GM10847 (cell line): ENCODE measurements around the gene RAVER1.

ENCODE experiments used
- POLR2A ChIP-seq: IDR thresholded peaks from 2 replicates; pipeline ENCODE4 v1.6.1; 2011; ENCODE audit not compliant: insufficient read length; ENCODE audit errors: extremely low read depth

The RAVER1 gene

DNA sequence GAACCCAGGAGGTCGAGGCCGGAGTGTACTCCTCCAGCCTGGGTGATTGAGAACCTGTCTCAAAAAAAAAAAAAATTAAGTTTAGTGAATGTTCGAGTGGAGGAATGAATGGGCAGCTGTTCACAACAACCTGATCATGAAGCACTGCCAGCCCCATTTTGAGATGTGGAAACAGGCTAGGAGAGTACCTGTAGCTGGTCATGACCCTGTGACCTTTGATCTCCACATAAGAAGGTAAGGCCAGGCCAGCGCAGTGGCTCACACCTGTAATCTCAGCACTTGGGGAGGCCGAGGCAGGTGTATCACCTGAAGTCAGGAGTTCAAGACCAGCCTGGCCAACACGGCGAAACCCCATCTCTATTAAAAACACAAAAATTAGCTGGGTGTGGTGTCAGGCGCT, 7.6 kb downstream of the RAVER1 start:
- no peak for TF ChIP-seq POLR2A

DNA sequence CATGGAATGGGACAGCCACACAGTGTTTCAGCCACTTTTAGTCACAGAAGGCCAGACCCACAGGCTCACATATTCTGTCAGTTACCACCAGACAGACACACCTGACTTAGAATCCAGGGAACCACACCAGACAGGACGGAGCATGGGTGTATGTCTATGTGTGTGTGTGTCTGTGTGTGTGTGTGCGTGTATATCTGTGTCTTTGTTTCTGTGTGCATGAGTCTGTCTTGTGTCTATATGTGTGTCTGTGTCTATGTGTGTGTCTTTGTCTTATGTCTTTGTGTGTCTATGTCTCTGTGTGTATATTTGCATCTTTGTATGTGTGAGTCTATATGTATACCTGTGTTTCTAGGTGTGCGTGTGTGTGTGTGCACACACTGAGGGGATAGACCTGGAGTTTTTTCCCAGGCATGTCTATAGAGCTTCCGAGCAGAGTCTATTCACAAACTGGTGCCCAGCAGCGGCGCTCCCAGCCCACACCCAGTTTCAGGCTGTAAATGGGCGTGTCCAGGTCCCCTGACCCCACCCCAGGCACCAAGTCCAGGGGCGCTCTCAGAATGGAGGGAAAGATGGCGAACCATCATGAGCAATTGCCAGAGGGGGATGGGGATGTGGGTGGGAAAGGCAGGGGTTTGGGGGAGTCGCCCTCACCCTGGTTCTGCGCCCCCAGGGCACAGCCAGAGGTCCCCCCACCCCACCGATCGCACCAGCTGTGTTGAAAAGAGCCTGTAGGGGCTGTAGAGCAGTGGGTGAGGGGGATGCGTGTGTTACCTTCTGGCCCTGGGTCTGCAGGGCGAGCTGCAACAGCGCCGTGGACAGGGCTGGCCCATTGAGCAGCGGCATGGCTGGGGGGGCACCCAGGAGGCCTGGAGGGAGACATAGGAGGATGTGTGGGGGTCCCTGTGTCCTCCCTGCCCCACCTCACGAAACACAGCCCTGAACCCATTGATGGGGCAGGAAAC, 11.2 kb downstream of the RAVER1 start:
- no peak for TF ChIP-seq POLR2A

DNA sequence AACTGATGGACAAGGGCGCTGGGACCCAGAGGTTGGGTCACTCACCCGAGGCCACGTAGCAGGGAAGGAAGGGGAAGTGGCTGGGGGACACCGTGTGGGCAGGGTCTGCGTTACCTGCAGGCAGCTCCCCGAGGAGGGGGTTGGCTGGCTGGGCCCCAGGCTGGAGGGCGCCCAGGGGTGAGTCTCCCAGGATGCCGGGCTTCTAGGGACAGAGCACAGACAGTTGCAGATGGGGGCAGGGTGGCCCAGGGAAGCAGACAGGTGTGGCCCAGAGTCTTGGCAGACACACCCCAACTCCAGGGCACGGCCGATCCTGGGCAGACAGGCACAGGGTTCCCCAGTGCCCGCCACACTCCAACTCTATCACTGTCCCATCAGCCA, 11.9 kb downstream of the RAVER1 start:
- TF ChIP-seq POLR2A: no peak

DNA sequence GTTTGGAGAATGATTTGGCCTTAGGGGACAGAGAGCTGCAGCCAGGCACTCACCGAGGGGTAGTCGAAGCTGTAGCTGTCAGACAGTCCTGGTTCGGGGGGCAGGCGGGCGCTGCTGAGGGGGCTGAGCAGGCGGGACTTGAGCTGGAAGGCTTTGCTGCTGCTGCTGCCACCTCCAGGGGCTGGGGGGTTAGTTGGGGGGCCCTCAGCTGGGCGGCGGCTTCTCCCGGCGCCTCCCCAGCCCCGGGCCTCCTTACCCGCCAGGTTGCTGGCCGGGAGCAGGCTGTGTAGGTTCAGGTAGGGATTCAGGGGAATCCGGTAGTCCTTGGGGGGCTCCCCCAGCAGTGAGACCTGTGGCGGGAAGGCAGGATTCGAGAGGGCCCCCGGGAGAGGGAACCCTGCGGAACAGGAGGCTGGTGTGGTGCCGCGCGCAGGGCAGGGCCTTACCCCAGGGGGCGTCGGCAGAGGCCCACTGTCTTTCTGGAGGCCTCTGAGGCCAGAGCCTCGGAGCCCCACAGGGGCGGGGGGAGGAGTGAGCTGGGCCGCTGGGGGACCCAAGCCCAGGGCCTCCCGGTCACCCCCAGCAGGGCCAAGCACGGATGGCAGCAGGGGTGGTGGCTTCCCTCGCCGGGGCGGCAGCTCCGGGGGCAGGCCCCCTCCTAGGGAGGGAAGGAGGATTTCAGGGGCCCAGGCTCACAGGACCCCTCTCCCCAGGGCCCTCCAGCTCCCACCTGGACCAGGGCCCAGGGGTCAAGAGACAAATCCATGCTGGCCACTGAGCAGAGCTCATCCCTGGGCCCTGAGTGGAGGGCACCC, 12.5 kb downstream of the RAVER1 start:
- TF ChIP-seq POLR2A: no peak

DNA sequence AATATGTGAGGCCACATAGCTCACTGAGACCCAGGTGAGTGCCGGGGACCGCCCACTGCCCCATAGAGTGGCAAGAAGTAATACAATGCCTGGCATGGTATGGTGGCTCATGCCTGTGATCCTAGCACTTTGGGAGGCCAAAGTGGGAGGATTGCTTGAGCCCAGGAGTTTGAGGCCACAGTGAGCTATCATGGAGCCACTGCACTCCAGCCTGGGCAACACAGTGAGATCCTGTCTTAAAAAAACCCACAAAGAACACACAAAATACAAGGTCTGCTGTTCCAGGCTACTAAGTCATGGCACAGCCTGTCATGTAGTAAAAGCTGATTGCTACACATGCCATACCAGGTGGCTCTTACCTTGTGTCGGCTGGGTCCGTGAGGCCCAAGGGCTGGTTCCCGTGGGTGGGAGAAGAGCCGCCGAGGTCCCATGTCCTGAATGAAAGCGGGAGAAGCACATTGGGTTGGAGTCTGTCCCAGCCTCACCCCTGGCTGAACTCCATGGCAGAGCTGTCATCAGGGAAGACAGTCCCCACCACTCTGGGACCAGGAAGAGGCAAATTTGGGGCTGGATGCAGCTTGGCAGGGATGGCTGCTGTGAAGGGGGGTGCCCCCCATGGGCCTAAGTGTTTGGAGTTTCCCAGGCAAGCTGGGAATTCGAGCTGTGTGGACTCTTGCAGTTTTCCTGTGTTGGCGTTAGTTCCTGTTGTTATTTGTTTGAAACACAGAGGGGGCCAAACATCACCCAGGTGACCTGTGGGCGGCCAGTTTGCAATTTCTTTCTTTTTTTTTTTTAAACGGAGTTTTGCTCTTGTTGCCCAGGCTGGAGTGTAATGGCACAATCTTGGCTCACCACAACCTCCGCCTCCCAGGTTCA, 14.3 kb downstream of the RAVER1 start:
- TF ChIP-seq POLR2A: no peak

DNA sequence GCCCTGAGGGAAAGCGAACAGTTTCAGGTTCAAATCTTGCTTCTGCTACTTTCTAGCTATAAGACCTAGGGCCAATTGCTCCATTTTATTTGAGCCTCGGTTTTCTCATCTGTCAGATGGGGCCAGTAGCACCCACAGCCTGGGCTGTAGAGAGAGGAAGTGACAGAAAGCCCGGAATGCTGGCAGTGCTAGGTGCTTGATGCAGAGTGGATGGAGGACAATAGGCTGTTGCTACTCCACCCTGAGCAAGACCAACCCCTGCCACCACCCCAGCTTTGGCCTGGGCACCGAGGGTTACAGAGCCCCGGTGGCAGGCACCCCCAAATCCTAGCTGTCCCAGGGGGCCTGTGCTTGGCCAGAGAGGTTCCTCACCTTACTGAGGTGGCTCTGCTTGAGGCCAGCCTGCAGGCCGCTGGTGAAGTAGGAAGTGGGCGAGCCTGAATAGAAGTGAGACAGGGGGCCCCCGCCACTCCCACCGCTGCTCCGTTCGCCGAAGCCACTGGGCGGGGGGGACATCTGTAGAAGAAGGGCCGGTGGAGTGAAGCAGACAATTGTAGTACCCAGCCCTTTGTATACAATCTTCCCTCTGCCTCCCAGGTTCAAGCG, 15.4 kb downstream of the RAVER1 start:
- no peak for TF ChIP-seq POLR2A

DNA sequence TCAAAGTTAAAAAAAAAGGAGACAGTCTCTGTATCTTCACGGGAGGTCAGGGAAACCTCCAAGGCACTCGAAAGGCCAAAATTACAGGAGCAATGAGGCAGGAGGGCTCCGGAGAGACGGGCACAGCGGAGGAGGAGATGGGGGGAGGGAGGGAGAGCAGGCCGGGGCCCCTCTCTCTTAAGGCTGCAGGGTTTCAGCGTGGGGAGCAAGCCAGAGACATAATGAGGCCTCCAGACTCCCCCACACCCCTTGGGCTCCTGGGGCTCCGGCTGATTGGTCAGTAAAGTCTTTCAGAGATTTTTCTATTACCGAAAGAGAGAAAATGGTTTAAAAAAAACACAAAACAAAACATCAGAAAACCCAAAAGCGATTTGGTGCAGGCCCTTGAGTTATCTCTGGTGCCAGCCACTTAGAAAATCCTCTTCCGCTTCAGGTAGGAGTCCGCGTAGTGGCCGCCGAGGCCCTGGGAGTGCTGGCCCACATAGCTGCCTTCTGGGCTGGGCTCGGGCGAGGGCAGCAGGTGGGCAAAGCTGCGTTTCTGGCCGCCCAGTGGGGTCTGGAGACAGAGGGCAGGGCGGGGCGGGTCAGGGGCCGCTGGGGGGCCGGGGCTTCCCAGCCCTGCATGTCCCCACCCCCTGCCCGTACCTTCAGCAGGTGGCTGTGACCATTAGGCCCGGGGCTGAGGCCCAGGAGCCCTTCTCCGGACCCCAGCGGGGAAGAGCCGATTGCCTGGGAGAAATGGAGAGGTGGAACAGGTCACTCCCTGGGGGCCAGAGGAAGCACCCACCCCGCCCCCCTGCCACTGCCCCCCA, 16.1 kb downstream of the RAVER1 start:
- TF ChIP-seq POLR2A: no peak

DNA sequence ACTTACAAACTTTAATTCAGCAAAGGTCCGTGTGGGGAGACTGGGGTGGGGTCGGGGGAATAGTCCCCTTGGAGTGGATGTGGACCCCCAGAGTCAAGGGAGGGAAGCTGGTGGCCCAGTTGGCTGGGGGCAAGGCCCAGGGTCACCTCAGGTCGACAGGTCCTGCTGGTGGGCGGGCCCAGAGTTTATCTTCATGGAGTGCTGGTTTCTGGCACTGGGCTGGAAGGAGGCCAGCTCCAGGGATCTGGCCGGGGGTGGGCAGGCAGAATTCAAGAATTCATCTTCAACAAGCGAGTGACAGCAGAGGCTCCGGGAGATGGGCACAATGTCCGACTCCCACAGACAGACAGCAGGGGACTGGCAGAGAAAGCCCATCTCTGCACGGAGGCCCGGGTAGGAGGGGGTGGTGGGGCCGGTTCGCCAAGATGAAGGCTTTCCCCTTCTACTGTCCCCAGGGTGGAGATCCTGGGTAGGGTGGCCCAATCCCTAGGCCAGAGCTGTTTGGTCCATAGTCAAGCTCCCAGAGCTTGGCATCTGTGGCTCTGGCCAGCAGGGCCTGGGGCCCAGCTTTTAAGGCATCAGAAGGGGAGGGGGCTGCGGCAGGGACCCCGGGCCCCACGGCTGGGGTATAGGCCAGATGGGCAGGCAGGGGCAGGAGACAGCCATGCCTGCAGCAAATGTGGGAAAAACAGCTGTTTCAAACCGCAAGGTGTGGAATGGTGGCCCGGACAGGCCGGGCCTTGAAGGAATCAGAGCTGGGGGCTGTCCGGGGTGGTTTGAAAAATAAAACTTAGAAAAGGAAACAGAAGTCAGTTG, 16.9 kb downstream of the RAVER1 start:
- TF ChIP-seq POLR2A: no peak

DNA sequence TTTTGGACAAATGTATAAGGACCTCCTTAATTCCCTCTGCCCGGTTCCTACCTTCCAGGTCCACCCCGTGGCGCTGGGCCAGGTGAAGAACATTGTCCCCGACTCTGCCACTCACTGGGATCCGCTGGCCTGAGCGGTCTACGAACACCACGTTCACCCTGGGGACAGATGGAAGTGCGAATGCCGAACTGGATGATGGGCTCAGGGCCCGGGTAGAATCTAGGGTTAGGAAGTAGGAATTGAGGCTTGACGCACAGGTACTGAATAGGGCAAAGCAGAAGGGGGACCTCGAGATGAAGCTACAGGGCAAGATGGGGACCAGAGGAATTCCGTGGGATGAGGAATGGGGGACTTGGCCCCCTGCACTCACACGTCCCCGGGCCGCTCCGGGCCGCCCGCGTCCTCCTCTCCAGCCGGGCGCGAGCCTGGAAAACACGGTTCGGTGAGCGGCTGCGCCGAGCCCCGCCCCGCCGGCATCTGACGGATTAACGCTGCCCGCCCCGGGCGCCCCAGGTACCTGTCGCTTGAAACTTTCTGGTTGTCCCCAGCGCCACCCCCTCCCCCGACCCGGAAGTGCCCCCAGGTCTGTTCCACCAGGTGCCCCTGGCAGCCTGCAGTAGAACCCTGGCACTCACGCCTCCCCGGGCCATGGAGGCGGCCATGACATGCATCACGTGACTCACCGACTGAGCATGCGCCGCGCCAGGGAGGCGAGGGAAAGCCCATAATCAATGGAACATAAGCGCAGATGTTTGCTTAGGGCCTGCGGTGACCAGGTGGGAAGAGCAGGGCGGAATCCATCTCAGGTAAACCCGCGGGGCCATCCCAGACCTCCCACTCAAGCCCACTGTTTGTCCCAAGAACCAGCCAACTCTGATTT, 17.8 kb downstream of the RAVER1 start, which contains the start of gene FDX2:
TSS of gene FDX2 (minus strand) at position 681 of the 880 bp plus-strand sequence. CDS start at position 662, 19 bp downstream.
- peak; percentile 72 for TF ChIP-seq POLR2A

DNA sequence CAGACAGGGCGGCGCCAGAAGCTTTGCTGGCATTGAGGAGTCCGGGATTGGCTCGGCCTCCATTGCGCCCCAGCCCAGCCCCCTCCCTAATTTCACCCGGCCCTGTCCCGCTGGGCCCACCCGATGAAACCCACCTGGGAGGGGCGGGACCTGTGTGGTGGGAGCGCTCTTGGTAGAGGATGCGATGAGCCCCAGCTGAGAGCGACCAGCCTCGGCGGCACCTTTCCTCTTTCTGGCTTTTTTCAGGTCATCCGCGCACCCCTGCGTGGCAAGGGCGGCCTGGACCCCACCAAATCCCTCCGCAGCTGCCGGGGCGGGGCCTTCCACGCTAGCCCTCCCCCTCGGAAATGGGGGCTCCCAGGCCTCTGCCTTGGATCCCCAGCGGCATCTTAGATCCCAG, 23.9 kb downstream of the RAVER1 start, which contains the start of gene ZGLP1:
TSS of gene ZGLP1 (minus strand) at position 393 of the 400 bp plus-strand sequence.
- TF ChIP-seq POLR2A: no peak

DNA sequence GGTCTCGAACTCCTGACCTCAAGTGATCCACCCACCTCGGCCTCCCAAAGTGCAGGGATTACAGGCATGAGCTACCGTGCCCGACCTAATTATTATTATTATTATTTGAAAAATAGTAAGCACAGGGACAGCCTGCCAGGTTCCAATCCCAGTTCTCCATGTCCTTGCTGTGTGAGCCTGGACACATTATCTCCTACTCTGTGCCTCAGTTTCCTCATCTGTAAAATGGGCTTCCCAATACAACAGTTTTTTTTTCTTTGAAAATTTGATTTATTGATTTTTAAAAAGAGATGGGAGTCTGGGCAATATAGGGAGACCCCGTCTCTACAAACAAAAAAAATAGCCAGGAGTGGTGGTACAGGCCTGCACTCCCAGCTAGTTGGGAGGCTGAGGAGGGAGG, 27.0 kb downstream of the RAVER1 start:
- TF ChIP-seq POLR2A: no peak
